Activated CD4-positive, CD25-positive, alpha-beta regulatory T cell (primary cell): Measurements from ENCODE around the gene KCNMB4.

Experiments
- DNase-seq, 4 experiments: peaks; one replicate each; lab custom pipeline; 2025; lab: John Stamatoyannopoulos, UW

The KCNMB4 gene, protein sequence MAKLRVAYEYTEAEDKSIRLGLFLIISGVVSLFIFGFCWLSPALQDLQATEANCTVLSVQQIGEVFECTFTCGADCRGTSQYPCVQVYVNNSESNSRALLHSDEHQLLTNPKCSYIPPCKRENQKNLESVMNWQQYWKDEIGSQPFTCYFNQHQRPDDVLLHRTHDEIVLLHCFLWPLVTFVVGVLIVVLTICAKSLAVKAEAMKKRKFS

DNA sequence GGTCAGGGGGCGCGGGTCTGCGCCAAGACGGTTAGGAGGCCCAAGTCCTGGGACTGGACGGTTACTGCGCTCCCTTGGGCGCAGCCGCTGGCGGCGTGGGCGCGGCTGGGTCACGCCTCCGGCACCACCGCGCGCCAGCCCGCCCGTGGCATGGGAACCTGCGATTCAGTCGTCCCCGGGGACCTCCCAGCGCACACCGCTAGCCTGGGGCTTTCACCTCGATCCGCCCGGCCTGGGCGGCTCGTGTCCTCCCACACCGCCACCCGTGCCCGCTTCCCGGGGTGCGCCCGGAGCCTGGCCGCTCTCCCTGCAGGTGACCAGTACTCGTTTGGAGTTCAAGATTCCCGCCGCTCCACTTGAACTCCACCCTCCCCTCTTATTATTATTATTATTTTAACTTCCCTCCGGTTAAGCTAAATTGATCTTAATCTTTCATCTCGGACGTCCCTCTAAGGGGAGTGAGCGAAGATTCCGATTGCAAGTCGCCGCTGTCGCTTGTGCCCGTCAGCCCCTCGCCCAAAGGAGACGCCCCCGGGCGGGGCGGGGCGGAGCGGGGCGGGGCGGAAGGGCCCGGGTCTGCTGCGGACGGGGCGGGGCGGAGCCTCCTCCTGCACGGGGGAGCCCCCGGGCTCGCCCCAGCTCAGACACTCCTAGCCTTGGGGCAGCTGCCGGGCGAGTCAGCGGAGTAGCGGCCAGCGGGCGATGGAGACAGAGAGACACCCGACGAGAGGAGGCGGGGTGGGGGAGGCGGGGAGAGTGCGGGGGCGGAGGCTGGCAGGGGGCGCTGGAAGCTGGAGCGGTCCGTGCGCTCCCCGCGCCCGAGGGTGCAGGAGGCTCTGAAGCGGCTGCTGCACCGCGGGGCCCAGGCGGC is at the start of gene KCNMB4:
KCNMB4 (plus strand) TSS at position 643 of the 871 bp plus-strand sequence. CDS start 445 bp downstream, outside the sequence.
- peak; percentile 34 to 41 (median 38) for DNase-seq

DNA sequence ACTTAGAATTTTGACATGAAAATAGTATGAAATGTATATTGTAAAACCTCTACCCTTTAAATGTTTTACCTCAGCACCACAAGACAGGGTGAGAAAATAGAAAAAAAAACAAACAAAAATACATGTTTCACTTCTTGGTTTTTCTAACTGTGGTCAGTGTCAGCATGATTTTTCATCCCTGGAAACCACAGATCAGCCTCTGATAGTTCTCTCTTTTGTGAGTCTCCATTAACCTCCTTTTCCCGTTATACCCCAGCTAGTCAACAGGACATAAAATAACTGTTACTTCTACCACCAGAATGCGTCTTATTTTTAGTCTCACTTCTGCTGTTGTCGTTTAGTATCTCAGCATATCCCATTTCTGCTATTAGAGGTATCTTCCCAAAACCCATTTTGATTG is 48.3 kb upstream of the KCNMB4 start:
- DNase-seq: no peak

DNA sequence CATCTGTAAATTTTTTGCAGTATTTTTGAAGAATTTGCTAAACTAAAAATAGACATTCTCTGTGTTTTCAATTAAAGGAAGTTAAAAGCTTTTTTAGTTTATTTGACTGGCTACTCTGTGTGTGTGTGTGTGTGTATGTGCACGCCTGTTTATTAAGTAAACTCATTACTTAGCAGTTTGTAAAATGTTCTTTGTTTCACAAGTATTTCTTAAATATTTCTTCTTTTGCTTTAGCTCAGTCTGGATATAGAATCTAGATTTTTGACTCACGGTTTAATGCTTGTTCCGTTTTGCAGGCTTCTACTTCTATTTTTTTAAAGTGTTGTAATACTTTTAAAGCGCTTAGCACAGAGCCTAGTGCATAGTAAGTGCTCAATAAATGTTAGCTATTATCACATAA is 46.5 kb upstream of the KCNMB4 start:
- DNase-seq: no peak

DNA sequence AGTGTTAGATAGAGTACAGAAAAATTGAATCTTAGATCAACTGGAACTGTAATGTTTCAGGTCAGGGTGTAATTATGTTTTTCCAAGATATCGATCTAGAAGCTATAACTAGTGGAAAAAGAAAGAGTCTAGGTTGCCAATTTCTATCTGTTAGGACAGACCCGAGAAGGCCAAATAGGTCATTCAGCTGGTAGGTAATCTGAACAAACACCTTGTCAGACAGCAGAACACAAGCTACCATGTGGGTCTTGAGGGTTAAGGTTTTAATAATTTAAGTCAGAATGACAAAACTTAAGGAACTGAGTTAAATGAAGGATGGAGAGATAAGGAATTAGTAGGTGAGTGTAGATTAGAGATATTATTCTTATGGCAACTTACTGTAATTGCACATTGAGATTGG is 44.9 kb upstream of the KCNMB4 start:
- no peak for DNase-seq

DNA sequence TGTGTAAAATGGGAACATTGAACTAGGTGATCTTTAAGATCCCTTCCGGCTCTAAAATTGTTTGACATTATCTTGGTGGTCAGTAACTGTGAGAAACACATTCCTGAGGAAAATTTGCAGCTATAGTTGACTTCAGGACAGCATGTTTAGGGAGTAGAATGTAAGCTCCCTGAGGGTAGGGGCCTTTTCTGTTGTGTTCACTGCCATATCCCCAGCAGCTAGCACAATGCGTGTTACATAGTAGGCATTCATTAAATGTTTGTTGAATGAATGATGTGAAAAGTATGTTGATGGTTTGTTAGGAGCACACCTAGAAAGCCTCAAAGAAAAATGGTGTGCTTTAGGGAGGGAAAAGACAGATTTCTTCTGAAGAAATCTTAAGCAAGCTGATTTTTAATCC is 38.5 kb upstream of the KCNMB4 start:
- no peak for DNase-seq

DNA sequence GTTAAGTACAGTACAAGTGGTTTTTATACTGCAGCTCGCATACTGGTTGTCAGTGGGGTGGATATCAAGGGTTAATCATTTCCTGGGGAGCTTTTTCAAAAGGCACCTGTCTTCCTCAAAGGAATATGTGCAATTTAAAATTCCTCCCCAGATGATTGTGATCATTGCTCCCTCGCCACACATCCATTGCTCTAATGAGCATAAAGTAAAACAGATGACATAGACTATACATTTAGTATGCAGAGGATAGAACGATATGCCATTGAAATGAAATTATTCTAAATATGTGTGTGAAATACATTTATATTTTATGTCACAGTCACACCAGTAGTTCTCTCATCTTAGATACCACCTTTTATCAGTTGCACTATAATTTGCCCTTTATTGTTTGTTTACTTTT is 36.4 kb upstream of the KCNMB4 start:
- no peak for DNase-seq

DNA sequence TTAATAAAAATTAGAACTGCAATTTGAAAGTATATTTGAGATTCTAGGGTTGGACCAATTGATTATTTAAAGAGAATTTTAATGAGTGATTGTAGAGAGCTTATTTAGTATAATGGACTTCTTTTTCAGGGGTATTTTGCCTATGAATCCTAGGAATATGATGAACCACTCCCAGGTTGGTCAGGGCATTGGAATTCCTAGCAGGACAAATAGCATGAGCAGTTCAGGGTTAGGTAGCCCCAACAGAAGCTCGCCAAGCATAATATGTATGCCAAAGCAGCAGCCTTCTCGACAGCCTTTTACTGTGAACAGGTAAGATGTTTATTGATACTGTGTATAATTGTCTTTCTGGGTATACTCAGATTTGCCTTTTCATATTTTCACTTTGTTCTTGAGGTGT is 35.9 kb upstream of the KCNMB4 start:
- DNase-seq: no peak

DNA sequence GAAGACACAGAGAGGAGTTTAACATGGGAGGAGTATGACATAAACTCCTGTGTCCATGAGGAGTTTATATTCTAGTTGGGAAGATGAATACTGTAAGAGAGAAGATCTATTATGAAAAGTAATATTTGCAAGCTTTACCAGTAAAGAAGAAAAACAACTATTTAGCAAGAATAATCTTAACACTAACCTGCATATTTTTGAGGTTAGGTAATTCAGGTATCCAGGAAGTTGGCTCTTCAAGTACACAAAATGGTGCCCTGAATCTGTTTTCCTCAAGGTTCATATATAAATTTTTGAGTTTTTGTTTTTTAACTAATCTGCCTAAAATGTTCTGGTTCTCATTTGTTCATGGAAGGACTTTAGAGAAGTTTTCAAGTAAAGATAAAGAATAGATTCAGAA is 33.9 kb upstream of the KCNMB4 start:
- no peak for DNase-seq

DNA sequence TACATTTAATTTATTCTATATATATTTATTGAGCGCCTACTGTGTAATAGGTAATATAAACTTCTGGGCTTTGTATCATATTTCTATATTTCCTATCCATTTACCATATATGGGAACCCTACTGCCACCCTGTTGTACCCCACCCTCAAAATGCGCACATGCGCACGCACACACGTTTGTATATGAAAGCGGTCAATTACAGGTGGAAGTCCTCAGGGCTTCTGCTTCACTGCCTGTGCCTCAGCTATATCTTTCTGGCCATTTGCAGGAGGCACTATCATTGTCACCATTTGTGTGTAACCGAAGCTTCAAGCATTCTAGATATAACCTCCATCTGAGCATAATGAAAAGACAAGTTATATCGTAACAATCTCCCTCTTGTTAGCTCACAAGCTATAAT is 31.3 kb upstream of the KCNMB4 start:
- no peak for DNase-seq

DNA sequence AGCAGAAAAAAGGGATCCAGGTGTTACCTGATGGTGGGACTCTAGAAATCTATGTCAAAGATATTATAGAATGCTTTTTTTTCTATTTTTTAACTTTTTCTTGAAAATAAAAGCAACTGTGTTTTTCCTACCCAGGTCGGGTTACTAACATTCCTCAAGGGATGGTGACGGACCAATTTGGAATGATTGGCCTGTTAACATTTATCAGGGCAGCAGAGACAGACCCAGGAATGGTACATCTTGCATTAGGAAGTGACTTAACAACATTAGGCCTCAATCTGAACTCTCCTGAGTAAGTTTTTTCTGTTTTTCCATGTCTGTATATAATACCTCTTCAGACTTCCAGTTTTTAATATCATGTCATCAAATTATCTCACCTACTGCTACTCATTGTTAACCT is 27.6 kb upstream of the KCNMB4 start:
- DNase-seq: no peak

DNA sequence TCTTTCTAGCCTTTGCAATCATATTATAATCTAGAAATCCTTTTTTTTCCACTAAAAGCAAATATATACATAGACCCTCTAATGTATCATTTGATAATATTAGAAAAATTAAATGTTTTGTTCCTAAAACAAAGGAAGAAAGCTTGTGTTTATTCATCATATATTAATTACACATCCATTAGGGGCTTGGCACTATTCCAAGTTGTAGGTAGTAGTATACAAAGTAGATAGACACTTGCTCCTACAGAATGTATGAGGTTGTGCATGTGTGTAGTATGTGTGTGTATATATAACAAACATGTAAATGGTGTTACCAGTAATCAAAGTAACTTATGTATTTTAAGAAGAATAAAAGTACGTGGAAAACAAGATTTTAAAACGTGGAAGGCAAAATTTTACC is 15.0 kb upstream of the KCNMB4 start:
- no peak for DNase-seq

DNA sequence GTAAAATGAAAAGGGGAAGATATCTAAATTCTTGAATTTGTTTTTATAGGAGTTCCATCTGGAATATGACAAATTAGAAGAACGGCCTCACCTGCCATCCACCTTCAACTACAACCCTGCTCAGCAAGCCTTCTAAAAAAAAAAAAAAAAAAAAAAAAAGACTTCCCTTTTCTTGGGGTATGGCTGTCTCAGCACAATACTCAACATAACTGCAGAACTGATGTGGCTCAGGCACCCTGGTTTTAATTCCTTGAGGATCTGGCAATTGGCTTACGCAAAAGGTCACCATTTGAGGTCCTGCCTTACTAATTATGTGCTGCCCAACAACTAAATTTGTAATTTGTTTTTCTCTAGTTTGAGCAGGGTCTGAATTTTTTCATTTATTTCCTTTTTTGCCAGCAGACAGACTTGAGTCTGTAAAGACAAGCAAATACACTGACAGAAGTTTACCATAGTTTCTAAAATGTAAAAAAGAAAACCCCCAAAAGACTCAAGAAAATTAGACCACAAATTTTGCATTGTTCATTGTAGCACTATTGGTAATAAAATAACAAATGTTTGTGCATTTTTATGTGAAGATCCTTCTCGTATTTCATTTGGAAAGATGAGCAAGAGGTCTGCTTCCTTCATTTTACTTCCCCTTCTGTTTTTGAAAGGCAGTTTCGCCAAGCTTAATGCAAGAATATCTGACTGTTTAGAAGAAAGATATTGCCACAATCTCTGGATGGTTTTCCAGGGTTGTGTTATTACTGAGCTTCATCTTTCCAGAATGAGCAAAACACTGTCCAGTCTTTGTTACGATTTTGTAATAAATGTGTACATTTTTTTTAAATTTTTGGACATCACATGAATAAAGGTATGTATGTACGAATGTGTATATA is 12.1 kb upstream of the KCNMB4 start:
- DNase-seq: no peak

DNA sequence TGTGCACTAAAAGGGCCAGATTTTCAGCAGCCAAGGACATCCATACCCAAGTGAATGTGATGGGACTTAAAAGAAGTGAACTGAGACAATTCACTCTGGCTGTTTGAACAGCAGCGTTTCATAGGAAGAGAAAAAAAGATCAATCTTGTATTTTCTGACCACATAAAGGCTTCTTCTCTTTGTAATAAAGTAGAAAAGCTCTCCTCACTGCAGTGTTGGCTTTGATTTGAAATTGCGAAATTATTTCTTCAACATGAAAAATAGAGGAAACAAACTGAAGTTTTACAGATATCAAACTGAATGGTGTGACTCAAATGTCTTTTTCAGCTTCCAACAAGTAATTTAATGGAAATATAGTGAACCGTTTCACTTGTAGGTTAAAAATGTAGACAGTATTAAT is 11.3 kb upstream of the KCNMB4 start:
- DNase-seq: no peak

DNA sequence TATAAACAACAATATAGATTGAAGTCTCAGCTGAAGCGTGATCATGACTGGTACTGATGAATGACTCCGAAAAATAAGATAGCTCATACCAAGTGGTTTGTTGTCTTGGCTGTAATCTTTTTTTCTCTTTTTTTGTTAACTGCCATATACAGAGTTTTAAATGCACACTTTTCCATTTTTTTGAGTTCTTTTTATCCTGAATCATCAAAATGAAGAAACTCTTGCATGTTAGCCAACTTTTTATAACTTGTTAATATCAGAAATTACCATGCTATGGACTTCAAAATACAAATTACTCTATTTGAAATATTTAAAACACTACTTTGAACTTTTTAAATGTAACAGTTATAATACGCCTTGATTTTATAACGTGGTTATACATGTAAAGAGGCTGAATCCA is 10.1 kb upstream of the KCNMB4 start:
- DNase-seq: no peak

DNA sequence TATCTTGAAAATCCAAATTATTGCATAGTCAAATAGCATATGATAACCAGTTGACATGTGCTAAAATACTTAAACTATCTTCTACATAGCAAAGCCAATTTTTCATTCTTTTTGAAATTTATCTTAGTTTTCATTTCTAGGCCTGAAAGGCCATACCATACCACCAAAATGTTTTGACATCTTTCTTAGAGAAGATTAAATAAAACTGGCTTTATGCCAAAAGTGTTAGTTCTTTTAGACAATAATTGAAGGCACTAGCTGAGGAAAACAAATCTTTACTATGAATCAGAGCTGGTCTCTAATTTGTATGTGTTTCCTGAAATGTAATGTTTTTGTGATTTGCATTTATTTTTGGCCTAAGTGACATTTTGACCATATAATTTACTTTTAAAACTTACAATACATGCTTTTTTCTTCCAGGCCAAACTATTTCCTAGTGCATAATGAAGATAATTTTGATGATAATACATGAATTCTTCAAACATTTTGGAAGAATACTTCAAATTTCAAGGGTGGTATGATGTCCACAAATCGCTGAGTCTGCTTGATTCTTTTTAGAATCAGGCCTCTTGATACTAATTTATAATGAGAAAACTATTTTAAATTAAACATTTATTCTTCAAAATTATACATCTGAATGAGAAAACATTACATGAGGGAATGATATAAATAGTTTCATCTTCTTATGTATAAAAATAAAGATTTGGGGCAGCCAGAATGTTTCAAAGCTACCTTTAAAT is 6.5 kb upstream of the KCNMB4 start:
- no peak for DNase-seq

DNA sequence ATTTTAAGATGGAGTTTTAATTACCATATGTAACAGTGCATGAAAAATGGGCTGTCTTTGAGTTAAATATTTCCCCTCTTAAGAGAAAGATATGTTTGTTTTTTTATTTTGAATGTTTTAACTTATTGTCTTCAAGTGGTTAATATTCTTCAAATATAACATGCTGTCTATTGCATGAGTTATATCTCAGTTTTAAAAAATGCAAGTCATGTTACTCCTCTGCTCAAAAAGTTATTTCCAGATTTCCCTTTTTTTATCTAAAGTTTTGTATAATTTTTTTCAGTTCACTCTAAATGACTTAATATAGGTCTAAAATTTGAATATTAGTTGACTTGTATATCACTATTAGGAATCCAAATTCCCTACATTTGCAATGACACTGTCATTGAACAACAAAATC is 5.9 kb upstream of the KCNMB4 start:
- DNase-seq: no peak

DNA sequence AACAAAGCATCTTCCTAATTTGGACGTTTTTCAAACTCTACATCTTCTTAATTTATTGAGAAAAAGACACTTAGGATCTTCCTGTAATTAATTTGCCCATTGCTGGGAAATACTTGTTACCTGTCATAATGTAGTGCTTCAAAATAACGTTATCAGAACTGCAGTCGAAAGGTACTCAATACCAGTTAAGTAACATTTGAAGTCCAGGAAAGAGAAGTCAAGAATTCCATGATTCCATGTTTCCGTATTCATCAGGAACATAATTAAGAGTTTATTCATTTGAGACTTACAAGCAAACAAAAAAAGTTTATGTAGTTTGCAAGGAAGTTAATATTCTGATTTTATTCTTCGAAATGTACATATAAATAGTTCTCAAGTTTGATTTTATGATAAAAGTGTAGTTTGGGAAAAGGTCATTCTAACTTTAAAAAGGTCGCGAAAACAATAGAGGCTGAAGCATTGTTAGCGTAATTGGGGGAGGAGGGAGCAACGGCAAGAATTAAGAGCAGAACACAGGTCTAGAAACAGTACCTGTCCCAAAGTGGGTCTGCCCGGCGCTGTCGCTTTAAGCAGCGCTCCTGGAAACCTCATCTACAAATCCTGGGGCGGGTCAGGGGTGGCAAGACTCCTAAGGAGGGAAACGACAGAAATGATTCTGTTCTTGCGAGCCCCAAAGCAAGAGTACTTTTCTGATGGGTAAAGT is 1.2 kb upstream of the KCNMB4 start:
- no peak for DNase-seq

DNA sequence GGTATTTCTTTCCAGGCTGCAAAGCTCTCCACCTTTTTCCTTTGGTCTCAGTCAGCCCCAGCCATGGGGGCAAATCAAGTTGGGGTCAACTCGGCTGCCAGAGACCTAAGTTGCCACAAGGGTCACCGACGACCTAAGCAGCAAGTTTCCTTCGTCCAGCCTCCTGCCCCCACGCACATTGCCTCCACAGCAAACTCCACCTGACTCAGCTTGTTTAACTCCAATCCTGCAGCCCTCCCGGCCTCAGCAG is 767 bp upstream of the KCNMB4 start:
- DNase-seq: no peak

DNA sequence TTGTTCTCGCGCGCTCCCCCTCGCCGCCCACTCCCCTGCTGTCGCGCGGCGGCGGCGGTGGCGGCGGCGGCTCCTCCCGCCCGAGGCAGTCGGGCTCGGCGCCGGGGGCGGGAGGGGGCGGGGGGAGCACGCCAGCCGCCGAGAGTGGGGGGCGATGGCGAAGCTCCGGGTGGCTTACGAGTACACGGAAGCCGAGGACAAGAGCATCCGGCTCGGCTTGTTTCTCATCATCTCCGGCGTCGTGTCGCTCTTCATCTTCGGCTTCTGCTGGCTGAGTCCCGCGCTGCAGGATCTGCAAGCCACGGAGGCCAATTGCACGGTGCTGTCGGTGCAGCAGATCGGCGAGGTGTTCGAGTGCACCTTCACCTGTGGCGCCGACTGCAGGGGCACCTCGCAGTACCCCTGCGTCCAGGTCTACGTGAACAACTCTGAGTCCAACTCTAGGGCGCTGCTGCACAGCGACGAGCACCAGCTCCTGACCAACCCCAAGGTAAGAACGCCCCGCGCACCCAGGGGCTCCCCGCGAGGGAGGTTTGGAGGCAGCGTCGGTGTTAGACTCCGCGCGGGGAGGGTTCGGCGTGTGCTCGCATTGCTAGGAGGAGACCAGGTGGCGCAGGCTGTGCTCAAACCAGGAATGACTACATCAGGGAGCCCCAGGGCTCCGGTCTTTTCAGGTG is 629 bp downstream of the KCNMB4 start:
- peak; percentile 13 to 42 (median 27) for DNase-seq

DNA sequence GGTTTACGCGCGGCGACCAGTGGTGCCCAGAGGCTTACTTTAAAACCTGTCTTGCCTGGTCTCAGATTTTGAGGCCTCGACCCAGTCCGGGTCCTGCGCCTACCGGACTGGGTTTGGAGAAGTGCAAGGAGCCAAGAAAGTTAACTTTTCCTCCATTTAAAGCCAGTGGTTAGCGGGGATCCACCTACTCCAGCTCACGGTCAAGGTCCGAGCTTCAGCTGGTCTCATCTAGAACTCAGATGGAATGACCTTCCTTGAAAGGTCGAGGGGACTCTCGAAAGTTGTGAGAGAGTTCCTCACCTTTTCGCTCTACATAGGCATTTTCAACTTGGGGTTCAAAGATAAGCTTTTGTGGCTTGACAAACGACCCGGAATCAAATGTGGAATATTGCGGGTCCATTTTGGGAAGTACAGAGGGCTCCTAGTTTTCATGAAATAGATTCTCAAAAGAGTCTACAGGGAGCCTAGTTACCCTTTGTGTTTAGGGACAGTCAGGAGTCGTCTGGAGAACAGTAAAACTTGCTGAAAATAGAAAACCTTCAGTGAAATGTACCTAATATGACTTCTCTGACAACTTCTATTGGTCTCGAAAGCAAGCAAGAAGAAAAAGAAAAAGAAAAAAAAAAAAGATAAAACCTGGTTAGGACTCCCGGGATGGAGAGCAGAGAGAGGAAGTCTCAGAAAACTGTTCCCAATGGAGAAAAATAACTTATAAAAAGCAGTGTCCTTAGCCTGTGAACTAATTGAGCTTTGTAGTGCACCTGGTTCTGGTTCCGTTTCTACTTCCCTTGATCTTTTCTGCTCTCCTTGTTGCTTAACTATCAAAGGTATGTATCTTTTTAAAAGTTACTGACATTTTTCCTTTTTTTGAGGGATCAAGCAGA is 1.4 kb downstream of the KCNMB4 start:
- DNase-seq: no peak
